BLaER1 (cell line): ENCODE measurements around the gene C22orf39.
A peak's percentile ranks its signal among the peaks of the same experiment; 100 is the strongest.

ENCODE experiments used
- H3K27ac ChIP-seq: shearing (Covaris generic); formaldehyde crosslinking; 2 replicates; pipeline ENCODE4 v1.8.1; 2022
- H3K27me3 ChIP-seq: shearing (Covaris generic); formaldehyde crosslinking; 2 replicates; pipeline ENCODE4 v1.8.1; 2022
- H3K36me3 ChIP-seq: shearing (Covaris generic); formaldehyde crosslinking; 2 replicates; pipeline ENCODE4 v1.8.1; 2022
- H3K4me1 ChIP-seq: shearing (Covaris generic); formaldehyde crosslinking; 2 replicates; pipeline ENCODE4 v1.8.1; 2022
- H3K4me2 ChIP-seq: shearing (Covaris generic); formaldehyde crosslinking; 2 replicates; pipeline ENCODE4 v1.8.1; 2022
- H3K4me3 ChIP-seq: shearing (Covaris generic); formaldehyde crosslinking; 2 replicates; pipeline ENCODE4 v1.8.1; 2022
- H3K9ac ChIP-seq: shearing (Covaris generic); formaldehyde crosslinking; 2 replicates; pipeline ENCODE4 v1.8.1; 2022
- H3K9me3 ChIP-seq: shearing (Covaris generic); formaldehyde crosslinking; 2 replicates; pipeline ENCODE4 v1.8.1; 2022
- H4K20me1 ChIP-seq: shearing (Covaris generic); formaldehyde crosslinking; 2 replicates; pipeline ENCODE4 v1.8.1; 2022
- Cebpa-rat ChIP-seq: shearing (Covaris generic); IDR thresholded peaks from 2 replicates; pipeline ENCODE4 v1.8.1; 2022

Gene C22orf39

GRCh38 chr22:19456541-19456940, 9.0 kb upstream of the C22orf39 start:
- Histone ChIP-seq H3K27me3 (no peaks in the 10 kb centered on the region), H3K9ac (no peak overlapping the region), H3K4me1 (no peaks in the 10 kb centered on the region), H3K27ac (no peak overlapping the region), H3K4me2 (no peak overlapping the region), H4K20me1 (no peaks in the 10 kb centered on the region), H3K9me3 (no peaks in the 10 kb centered on the region), H3K4me3 (no peak overlapping the region), H3K36me3 (peaks cover 98% of the 10 kb centered on the region)
- TF ChIP-seq Cebpa-rat = no peak

GRCh38 chr22:19455585-19456370, 8.3 kb upstream of the C22orf39 start:
- Histone ChIP-seq H3K9ac (no peak overlapping the region), H3K27ac (no peak overlapping the region), H3K27me3 (no peaks in the 10 kb centered on the region), H3K4me2 (no peak overlapping the region), H4K20me1 (no peaks in the 10 kb centered on the region), H3K4me1 (no peaks in the 10 kb centered on the region), H3K4me3 (no peak overlapping the region), H3K9me3 (no peaks in the 10 kb centered on the region), H3K36me3 (peaks cover 98% of the 10 kb centered on the region)
- TF ChIP-seq Cebpa-rat = no peak

GRCh38 chr22:19455033-19455432, 7.5 kb upstream of the C22orf39 start:
- no peak for TF ChIP-seq Cebpa-rat
- H3K27ac ChIP-seq = no peak overlapping the region
- H3K36me3 ChIP-seq = peaks cover 98% of the 10 kb centered on the region
- no peak overlapping the region for H3K4me2 ChIP-seq
- H3K4me3 ChIP-seq = no peak overlapping the region
- H3K4me1 ChIP-seq = no peaks in the 10 kb centered on the region
- no peaks in the 10 kb centered on the region for H3K27me3 ChIP-seq
- H3K9ac ChIP-seq = no peak overlapping the region
- H4K20me1 ChIP-seq = no peaks in the 10 kb centered on the region
- H3K9me3 ChIP-seq = no peaks in the 10 kb centered on the region

GRCh38 chr22:19454156-19454555, 6.6 kb upstream of the C22orf39 start:
- no peaks in the 10 kb centered on the region for H4K20me1 ChIP-seq
- TF ChIP-seq Cebpa-rat = no peak
- no peak overlapping the region for H3K9ac ChIP-seq
- H3K27me3 ChIP-seq = no peaks in the 10 kb centered on the region
- no peaks in the 10 kb centered on the region for H3K9me3 ChIP-seq
- no peak overlapping the region for H3K4me3 ChIP-seq
- H3K4me1 ChIP-seq = peaks cover 2% of the 10 kb centered on the region
- H3K4me2 ChIP-seq = no peak overlapping the region
- no peak overlapping the region for H3K27ac ChIP-seq
- peaks cover 96% of the 10 kb centered on the region for H3K36me3 ChIP-seq

GRCh38 chr22:19453718-19454117, 6.2 kb upstream of the C22orf39 start:
- TF ChIP-seq Cebpa-rat = no peak
- Histone ChIP-seq H3K27me3 (no peaks in the 10 kb centered on the region), H3K9ac (no peak overlapping the region), H3K9me3 (no peaks in the 10 kb centered on the region), H3K36me3 (peaks cover 98% of the 10 kb centered on the region), H3K4me3 (no peak overlapping the region), H3K27ac (no peak overlapping the region), H3K4me1 (peaks cover 6% of the 10 kb centered on the region), H3K4me2 (no peak overlapping the region), H4K20me1 (no peaks in the 10 kb centered on the region)

GRCh38 chr22:19451570-19451969, 4.1 kb upstream of the C22orf39 start:
- TF ChIP-seq Cebpa-rat = no peak
- Histone ChIP-seq H3K4me3 (no peak overlapping the region), H3K27ac (no peak overlapping the region), H3K36me3 (peaks cover 78% of the 10 kb centered on the region), H3K4me1 (peaks cover 16% of the 10 kb centered on the region), H3K9ac (no peak overlapping the region), H3K9me3 (no peaks in the 10 kb centered on the region), H3K27me3 (no peaks in the 10 kb centered on the region), H4K20me1 (peaks cover 5% of the 10 kb centered on the region), H3K4me2 (no peak overlapping the region)

- peaks cover 71% of the 10 kb centered on the region for H3K36me3 ChIP-seq
- H3K27me3 ChIP-seq = no peaks in the 10 kb centered on the region
- peaks cover 26% of the 10 kb centered on the region for H3K4me1 ChIP-seq
- no peak overlapping the region for H3K4me2 ChIP-seq
- no peak overlapping the region for H3K9ac ChIP-seq
- TF ChIP-seq Cebpa-rat = no peak
- no peak overlapping the region for H3K4me3 ChIP-seq
- no peaks in the 10 kb centered on the region for H3K9me3 ChIP-seq
- no peak overlapping the region for H3K27ac ChIP-seq
- H4K20me1 ChIP-seq = peaks cover 15% of the 10 kb centered on the region
These were observed 3.1 kb upstream of the C22orf39 start for GRCh38 chr22:19450363-19451175.

- Histone ChIP-seq H3K9ac (no peak overlapping the region), H3K4me3 (no peak overlapping the region), H3K4me1 (peaks cover 30% of the 10 kb centered on the region), H3K9me3 (no peaks in the 10 kb centered on the region), H3K27me3 (no peaks in the 10 kb centered on the region), H4K20me1 (peaks cover 26% of the 10 kb centered on the region), H3K4me2 (0 out of 2 replicates have a peak overlapping the region, but pooled peaks have one; percentile 79), H3K36me3 (peaks cover 71% of the 10 kb centered on the region), H3K27ac (no peak overlapping the region)
- TF ChIP-seq Cebpa-rat = no peak
These were observed 1.9 kb upstream of the C22orf39 start for GRCh38 chr22:19449422-19449767.

GRCh38 chr22:19448739-19449421, 1.4 kb upstream of the C22orf39 start:
- TF ChIP-seq Cebpa-rat = no peak
- peaks cover 31% of the 10 kb centered on the region for H4K20me1 ChIP-seq
- H3K4me1 ChIP-seq = peaks cover 30% of the 10 kb centered on the region
- peak overlapping the region; percentile 98 for H3K4me3 ChIP-seq
- H3K36me3 ChIP-seq = peaks cover 71% of the 10 kb centered on the region
- H3K4me2 ChIP-seq = peak overlapping the region; percentile 79
- no peak overlapping the region for H3K27ac ChIP-seq
- 0 out of 2 replicates have a peak overlapping the region, but pooled peaks have one; percentile 97 for H3K9ac ChIP-seq
- H3K27me3 ChIP-seq = no peaks in the 10 kb centered on the region
- no peaks in the 10 kb centered on the region for H3K9me3 ChIP-seq
